GM19372 (cell line): ENCODE results near the gene NELFB.

Source experiments
- ATAC-seq: cut with Tn5 transposase; IDR thresholded peaks from one replicate; pipeline ENCODE4 v1.9.1; 2021; ENCODE audit warnings: mild to moderate bottlenecking, low read depth, moderate library complexity; ENCODE audit not compliant: unreplicated experiment

Gene NELFB

GRCh38 chr9:137254624-137255447 lies at the start of gene NELFB:
TSS of gene NELFB (plus strand) at chr9:137255327.
- peak; percentile 80 for ATAC-seq

DNA sequence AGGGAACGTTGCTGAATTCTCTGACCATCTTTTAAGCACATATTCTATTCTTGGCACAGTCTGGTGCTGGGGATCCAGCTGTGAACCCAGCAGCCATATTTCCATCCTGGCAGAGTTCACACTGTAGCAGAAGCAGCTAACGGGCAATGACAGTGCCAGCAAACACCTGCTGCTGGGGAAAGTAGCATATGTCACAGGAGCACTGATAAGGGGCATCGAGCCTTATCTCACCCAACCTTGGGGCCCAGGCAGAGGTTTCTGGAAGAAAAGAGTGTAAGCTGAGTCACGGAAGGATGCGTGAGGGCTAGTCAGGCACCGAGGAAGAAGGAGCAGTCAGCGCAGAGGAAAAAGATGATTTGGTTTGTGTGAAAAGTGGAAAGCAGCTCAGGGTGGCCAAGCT lies 48.5 kb upstream of the NELFB start:
- ATAC-seq = no peak

- ATAC-seq = no peak
Observed at GRCh38 chr9:137211532-137211931, 43.6 kb upstream of the NELFB start.

DNA sequence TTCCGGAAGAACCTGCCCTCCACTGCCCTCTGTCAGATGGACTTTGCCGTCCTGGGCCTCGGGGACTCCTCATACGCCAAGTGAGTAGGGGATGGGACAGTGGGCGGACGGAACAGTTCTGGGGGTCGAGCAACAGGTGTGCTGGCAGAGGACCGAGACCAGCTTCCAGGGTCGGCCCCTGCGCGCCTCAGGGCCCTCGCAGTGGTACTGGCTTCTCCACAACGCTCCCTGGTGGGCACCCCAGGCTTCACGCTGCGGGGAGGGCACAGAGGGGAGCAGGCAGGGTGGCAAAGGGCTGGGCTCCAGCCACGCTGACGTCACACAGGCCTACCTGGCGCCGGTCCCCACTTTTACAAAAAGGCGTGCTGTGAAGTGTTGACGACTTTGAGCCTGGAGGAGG lies 42.6 kb upstream of the NELFB start:
- no peak for ATAC-seq

DNA sequence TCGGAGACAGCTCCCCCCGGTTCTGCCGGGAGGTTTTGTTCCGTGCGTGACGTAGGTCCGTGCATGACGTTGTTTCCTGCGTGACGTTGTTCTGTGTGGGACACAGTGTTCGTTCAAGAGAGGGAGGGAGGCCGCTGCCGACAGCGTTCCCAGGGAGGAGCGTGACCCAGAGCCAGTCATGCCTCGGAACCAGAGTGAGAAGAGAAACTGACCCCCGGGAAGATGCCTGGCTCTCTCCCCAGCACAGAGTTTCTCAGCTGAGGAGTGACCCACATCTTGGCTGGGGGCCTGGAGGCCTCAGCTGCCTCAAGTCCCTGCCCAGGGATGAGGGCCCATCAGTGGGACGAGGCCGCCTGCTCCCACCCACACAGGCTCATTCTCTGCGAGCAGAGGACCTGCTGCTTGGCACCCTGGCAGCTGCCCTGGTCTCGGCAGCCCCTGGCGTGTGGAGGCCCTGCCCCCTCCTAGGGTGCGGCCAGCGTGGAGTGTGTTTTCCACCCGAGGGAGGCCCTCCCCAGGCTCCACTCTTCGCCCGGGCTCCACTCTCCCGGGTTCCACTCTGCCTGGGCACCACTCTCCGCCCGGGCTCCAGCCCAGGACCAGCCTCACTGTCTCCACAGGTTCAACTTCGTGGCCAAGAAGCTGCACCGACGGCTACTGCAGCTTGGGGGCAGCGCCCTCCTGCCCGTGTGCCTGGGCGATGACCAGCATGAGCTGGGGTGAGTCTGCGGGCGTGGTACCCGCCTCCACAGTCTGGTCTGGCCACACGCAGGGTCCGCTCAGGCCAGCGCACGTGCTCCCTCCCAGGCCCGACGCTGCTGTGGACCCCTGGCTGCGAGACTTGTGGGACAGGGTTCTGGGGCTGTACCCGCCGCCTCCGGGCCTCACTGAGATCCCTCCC lies 41.7 kb upstream of the NELFB start:
- ATAC-seq = no peak

DNA sequence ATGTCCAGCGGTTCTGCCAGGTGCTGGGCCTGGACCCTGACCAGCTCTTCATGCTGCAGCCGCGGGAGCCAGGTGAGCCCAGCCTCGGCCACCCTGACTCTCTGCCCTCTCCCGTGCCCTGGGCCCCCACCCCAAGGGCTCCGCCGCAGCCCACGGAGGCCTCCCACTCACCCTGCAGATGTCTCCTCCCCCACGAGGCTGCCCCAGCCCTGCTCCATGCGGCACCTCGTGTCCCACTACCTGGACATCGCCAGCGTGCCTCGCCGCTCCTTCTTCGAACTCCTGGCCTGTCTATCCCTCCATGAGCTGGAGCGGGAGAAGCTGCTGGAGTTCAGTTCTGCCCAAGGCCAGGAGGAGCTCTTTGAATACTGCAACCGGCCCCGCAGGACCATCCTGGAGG lies 40.5 kb upstream of the NELFB start:
- ATAC-seq = no peak

DNA sequence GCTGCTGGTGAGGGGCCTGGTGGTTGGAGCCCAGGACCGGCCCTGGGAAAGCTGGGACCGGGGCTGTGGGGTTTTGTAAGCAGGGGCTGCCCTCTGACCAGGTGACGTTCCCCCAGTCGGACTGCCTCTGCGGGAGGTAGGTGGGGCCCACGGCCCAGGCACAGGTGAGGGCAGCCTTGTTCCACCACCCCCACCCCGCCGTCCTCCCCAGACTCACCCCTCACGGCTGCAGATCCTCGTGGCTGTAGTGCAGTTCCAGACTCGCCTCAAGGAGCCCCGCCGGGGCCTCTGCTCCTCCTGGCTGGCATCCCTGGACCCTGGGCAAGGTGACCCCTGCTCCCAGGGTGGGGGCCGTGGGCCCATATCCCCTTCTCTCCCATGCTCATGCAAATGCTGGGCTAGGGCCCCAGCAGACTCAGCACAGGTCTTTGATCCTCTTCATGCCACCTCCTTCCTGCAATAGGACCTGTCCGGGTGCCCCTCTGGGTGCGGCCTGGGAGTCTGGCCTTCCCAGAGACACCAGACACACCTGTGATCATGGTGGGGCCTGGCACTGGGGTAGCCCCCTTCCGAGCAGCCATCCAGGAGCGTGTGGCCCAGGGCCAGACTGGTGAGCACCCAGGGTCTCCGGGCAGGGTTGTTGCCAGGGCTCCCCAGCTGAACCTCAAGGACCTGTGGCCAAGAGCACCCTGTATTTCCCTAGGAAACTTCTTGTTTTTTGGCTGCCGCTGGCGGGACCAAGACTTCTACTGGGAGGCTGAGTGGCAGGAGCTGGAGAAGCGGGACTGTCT lies 39.7 kb upstream of the NELFB start:
- ATAC-seq = no peak

GRCh38 chr9:137216188-137216965 lies 38.8 kb upstream of the NELFB start:
- ATAC-seq = no peak

DNA sequence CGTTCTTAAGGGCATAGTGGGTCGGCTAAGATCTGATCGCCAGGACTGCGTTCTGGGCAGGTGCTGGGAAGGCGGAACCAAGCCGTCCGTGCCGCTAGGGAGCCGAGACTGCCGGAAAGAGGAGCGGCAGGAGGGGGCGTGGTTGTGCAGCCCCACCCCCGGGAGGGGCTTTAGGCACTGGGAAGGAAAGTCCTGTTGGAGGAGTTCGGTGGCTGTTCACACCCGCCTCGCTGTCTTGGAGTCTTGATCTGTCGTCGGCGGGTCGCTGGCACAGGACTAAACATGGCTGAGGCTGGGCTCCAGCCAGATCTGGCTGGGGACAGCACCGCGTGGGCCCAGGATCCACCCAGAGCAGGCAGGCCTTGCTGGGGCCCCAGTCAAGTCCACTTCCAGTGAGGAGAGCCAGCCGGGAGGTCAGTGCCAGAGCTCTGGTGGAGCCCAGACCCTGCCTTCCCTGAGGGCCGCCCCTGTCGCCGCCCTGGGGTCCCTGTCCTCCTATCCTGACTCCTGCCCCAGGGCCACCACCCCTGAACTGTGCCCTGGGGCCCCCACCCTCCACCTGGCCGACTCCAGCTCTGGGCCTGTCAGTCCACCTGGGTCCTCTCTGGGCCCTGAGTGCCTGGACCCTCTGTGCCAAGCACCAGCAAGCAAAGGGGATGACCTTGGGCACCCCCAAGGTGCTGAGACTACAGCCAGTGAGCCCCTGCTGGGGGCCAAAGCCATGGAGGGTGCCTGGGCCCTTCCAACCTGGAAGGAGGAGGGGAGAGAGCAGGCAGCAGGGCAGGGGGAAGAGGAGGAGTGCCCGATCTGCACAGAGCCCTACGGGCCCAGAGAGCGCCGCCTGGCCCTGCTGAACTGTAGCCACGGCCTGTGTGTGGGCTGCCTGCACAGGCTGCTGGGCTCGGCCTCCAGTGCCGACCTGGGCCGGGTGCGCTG lies 37.6 kb upstream of the NELFB start:
- ATAC-seq = no peak

DNA sequence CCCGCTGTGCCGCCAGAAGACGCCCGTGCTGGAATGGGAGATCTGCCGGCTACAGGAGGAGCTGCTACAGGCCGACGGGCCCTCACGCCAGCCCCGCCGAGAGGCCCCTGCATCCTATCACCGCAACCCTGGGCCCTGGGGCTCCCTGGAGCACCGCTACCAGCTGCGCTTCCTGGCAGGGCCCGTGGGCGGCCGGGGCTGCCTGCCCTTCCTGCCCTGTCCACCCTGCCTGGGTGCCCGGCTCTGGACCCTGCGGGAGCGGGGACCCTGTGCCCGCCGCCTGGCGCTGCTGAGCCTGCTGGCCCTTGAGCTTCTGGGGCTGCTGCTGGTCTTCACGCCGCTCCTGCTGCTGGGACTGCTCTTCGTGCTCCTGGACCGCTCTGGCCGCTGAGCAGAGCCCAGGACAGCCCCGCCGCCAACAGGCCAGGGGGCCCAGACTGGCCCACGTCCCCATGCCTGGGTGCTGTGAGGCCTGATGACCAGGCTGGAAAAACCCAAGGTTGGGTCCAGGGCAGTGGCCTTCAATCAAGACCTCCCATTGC lies 36.8 kb upstream of the NELFB start:
- ATAC-seq = no peak

- no peak for ATAC-seq
Observed at GRCh38 chr9:137218754-137219271, 36.3 kb upstream of the NELFB start.

GRCh38 chr9:137219757-137220316 lies 35.3 kb upstream of the NELFB start:
- no peak for ATAC-seq

GRCh38 chr9:137220317-137221094 lies 34.6 kb upstream of the NELFB start:
- no peak for ATAC-seq

DNA sequence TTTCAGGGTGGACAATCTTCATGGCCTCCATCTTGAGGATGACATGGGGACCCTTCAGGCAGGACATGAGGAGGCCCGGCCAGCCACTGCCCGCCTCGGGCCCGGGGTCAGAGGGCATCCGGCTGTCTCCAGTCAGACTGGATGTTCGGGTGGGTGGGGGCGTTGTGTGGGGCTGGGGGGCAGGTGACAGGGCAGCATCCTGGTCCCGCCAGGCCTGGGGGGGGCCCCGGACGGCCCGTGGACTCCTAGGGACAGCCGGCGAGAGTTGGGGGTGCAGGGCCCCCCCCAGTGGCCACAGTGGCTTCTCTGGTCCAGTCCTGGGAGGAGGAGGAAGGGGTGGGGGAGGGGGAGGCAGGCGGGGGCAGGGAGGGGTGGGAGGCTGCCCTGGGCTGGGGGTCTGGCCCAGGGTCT lies 34.0 kb upstream of the NELFB start:
- ATAC-seq = no peak

GRCh38 chr9:137221506-137222111 lies 33.5 kb upstream of the NELFB start:
- no peak for ATAC-seq

DNA sequence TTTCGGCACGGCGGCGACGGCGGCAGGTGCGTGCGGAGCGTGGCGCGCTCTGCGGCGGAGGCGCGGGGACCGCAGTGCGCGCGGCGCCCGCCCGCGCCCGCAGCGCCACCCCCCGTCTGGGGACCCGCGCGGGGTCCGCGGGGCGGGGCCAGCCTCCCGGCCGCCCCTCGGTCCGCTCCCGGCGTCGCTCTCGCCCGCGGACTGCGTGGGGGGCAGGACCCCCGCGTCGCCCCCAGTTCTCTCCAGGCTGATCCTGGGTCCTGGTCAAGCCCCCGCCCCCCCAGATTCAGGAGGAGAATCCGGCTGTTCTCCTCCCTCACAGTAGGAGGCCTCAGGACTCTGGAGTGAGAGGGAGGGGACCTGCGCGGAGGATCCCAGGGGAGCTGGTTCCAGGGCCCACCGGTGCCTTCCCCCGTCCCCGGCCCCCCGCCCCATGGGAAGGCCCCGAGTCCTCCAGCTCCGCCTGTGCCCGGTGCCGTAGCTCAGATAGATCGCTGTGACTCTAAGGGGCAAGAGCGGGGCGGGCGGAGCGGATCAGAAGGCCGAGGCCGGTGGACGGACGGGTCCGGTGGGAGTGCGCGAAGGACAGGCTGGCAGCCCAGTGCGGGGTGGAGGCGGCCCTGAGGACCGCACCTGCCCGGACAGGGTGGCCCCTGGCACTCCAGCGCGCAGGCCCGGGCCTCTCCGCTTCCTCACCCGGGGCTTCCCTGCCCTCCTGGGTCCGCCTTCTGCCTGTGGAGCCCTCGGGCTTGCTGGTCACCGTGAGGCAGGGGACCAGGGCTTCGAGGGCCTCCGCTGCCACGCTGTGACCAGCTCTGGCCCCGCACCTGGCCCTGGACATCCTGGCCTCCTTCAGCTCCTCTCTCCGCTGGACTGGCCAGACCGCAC lies 32.7 kb upstream of the NELFB start, which contains the start of gene RNF208:
RNF208 (minus strand) TSS at position 51 of the 888 bp plus-strand sequence. CDS start 1,028 bp downstream, outside the sequence.
- no peak for ATAC-seq
